ENCODE measurements around the gene RALGAPA2. TPM values are rescaled to one million over a fixed set of nuclear protein-coding genes. Genes with fewer than 3 reads are reported as not detected.

RALGAPA2 gene
- total RNA-seq, 4 donors from 2014 or later = 35.1 to 109 (median 59.6) TPM

GRCh38 chr20:20367575-20368417 lies 344.6 kb downstream of the RALGAPA2 start, which contains the start of gene INSM1:
Gene INSM1, plus strand, starts transcription at chr20:20368104. Its CDS starts 164 bp downstream, at chr20:20368268.
- no peak for DNase-seq (ENCODE audit: low spot score)
- TF ChIP-seq CTCF (IDR thresholded peaks at IDR 0.05) = no peak
- no peak for ATAC-seq (ENCODE audit: low FRiP score)

DNA sequence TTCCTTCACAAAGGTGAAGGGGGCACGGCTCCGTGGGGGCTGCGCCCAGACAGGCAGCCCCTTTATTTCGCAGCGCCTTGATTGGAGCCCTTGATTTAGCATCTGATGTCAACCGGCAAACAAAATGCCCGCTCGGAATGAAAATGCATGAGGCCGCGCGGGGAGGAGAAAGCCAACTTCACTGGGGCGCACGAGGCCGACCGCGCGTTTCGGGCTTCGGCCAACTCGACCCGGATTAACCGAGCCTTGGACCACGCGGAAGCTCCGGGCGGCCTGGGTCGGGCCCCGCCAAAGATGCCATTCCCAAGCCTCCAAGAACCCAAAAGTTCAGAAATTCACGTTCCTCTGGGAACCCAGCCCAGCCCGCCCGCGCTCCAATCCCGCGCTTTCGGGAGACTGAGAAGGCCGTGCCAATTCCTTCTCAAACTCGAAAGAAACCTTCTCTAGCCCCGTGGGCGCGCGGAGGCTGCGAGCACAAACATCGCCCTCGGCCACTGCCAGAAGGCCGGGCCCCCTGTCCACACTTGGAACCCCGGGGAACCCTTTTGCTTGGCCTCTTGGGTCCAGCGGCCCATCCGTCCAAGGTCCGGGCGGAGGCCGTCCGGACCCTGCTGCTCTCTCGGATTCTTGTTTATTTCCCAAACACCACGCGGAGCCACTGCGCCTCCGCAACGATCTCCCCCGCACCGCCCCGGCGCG lies 345.4 kb downstream of the RALGAPA2 start:
- TF ChIP-seq CTCF (IDR thresholded peaks at IDR 0.05) = no peak
- DNase-seq (ENCODE audit: low spot score) (no peak), ATAC-seq (ENCODE audit: low FRiP score) (no peak)

GRCh38 chr20:20366551-20366875 lies 345.9 kb downstream of the RALGAPA2 start:
- DNase-seq (ENCODE audit: low spot score) = no peak
- TF ChIP-seq CTCF (IDR thresholded peaks at IDR 0.05) = no peak
- ATAC-seq (ENCODE audit: low FRiP score) = no peak

DNA sequence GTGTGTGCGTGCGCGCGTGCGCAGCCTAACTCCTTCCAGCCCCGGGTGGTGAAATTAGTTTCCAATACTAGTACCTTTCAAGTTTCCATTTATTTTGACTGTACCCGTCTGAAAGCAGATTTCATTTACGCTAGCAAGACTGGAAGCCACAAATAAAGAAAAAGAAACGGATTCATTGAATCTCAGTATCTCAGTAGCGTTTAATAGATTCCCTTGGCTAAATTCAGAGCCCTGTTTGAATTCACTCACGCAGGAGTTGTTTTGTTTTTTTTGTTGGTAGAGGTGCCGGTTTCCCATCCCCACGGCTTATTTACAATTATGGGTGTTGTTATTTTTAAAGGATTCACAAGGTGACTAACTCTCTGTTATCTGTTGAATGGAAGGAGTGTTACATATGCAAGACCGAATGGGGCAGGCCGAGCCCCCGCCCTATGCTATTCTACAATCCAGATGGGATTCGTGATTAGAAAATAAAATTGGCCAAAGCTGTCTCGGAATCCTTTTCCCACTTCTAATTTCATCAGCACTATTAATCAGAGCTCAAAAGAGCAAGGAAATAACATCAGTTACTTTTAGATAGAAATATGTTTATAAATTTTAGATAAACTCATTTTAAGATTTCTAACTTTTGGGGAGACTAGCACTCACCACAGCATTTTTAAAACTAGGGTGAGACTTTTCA lies 346.8 kb downstream of the RALGAPA2 start:
- DNase-seq (ENCODE audit: low spot score) (no peak), ATAC-seq (ENCODE audit: low FRiP score) (no peak)
- no peak for TF ChIP-seq CTCF (IDR thresholded peaks at IDR 0.05)

DNA sequence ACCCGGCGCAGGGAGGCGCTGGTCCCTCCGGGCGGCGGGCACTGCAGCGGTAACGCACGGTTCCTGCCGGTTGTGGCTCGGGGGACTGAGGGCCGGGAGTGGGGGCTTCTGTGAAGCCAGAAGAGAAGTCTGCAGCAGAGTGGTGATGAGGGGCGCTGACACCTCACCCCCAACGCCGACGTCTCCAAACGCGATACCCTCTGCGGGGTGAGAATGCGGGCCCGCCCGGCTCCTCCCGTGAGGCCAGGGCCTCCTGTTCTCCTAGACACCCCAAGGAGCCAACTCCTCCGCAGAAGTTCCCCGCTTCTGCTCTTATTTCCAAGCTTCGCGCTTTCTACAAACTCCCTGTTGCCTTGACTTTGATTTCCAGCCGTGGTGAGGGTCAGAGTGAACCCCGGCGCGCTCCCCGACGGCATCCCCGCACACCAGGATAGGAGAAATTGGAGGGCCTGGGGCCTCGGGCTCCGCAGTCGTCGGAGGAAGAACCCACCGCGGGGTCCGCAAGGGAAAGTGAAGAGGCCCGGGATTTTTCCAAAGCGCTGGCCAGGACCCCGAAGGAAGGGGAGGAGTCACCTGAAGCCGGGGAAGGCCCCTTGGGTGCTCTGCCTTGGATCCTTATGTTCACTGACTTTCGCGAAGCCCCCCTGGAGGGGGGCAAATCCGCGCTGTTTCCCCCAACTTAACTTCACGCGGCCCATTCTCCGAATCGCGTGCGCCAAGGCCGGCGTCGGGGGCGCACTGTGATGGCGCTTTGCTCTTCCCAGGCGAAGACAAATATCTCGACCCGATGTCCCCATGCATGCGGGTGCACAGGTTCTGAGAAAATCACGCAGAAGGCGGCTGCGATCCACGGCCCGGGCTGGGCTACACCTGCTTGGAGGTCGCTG lies 347.6 kb downstream of the RALGAPA2 start:
- ATAC-seq (ENCODE audit: low FRiP score) (no peak), DNase-seq (ENCODE audit: low spot score) (no peak)
- TF ChIP-seq CTCF (IDR thresholded peaks at IDR 0.05) = no peak

GRCh38 chr20:20363799-20364592 lies 348.4 kb downstream of the RALGAPA2 start:
- no peak for ATAC-seq (ENCODE audit: low FRiP score)
- DNase-seq (ENCODE audit: low spot score) = no peak
- TF ChIP-seq CTCF (IDR thresholded peaks at IDR 0.05) = no peak
